Karpas-422 (cell line): ENCODE measurements around the gene ZNF160. TPM values are rescaled to one million over a fixed set of nuclear protein-coding genes. Genes with fewer than 3 reads are reported as not detected.
"Not testable (repeated sequence)": the region's sequence is repeated elsewhere in the genome, so short reads cannot be mapped to it uniquely, and the experiment has no call there.

Experiments used
- DNase-seq: peaks from one replicate; pipeline ENCODE4 v3.0.0-alpha.2; 2015
- H2AFZ ChIP-seq: fragments of 200-600 bp; sonication (generic); 2 replicates; pipeline ENCODE4 v1.6.1; 2014; ENCODE audit warnings: antibody characterized with exemption, low read length, mixed read lengths
- H3K27ac ChIP-seq: fragments of 200-600 bp; sonication (generic); 2 replicates; pipeline ENCODE4 v1.5.1; 2014; ENCODE audit warnings: mild to moderate bottlenecking, low read length, moderate library complexity
- H3K27me3 ChIP-seq: fragments of 200-600 bp; sonication (generic); 2 replicates; pipeline ENCODE4 v1.6.1; 2014; ENCODE audit warnings: low read length, mixed read lengths
- H3K36me3 ChIP-seq: fragments of 200-600 bp; sonication (generic); 2 replicates; pipeline ENCODE4 v1.6.1; 2014; ENCODE audit warnings: low read length, mixed read lengths; ENCODE audit not compliant: insufficient read depth
- H3K4me1 ChIP-seq: fragments of 200-600 bp; sonication (generic); 2 replicates; pipeline ENCODE4 v1.6.1; 2014; ENCODE audit warnings: mild to moderate bottlenecking, low read length, mixed read lengths
- H3K4me2 ChIP-seq: fragments of 200-600 bp; sonication (generic); 2 replicates; pipeline ENCODE4 v1.6.1; 2014; ENCODE audit warnings: low read length, low read depth, mild to moderate bottlenecking; ENCODE audit not compliant: poor library complexity, severe bottlenecking
- H3K4me3 ChIP-seq: fragments of 200-600 bp; sonication (generic); 2 replicates; pipeline ENCODE4 v1.5.1; 2014; ENCODE audit warnings: mild to moderate bottlenecking, antibody characterized with exemption, low read length, mixed read lengths
- H3K79me2 ChIP-seq: fragments of 200-600 bp; sonication (generic); 2 replicates; pipeline ENCODE4 v1.6.1; 2014; ENCODE audit warnings: mild to moderate bottlenecking, low read length, mixed read lengths
- H3K9ac ChIP-seq: fragments of 200-600 bp; sonication (generic); 2 replicates; pipeline ENCODE4 v1.6.0; 2014; ENCODE audit warnings: low read length
- H3K9me2 ChIP-seq: fragments of 200-600 bp; sonication (generic), shearing (Covaris generic); replicated peaks from 2 replicates; pipeline ENCODE4 v1.6.0; 2014; ENCODE audit warnings: mild to moderate bottlenecking, low read length, moderate library complexity; ENCODE audit not compliant: insufficient read depth
- H3K9me3 ChIP-seq: fragments of 300-700, 200-600 bp; sonication (generic); 2 replicates; pipeline ENCODE4 v1.6.1; 2014; ENCODE audit warnings: low read length, mixed read lengths
- H4K20me1 ChIP-seq: fragments of 200-600 bp; sonication (generic); 2 replicates; pipeline ENCODE4 v1.6.1; 2014; ENCODE audit warnings: mild to moderate bottlenecking, antibody characterized with exemption, low read length, low read depth; ENCODE audit not compliant: insufficient read depth
- total RNA-seq: library from RNA; depleted of rRNA; stranded (reverse); fragments of >200 nt; shearing (Covaris generic); gene quantifications from 2 replicates; pipeline ENCODE4 v1.2.3, GENCODE V29; 2014; ENCODE audit warnings: low replicate concordance

ZNF160 gene
- total RNA-seq, 1 experiment from 2014 or later = 122 TPM

DNA sequence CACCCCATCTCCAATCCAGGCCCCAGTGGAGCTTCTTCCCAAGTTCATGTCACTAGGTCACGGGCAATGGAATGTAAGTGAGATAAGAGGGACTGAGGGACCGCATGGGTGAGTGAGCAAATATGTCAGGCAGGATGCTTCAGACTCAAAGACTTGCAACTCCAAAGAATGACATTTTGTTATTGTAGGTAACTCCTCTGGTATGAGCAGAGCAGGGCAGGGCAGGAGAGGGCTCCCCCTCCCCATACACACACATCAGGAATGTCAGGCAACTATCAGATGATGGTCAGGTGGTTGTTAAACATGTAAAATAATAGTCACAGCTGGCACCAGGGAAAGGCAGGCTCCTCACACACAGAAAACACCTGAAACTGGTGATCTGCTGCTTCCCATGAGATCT, 48.1 kb downstream of the ZNF160 start:
- no peak overlapping the region for H3K27ac ChIP-seq
- H3K9me2 ChIP-seq = no peaks in the 10 kb centered on the region
- no peak for DNase-seq
- no peaks in the 10 kb centered on the region for H3K27me3 ChIP-seq
- H3K9me3 ChIP-seq = peaks cover 3% of the 10 kb centered on the region; the same call in 1 of the 2 replicates
- no peaks in the 10 kb centered on the region for H4K20me1 ChIP-seq
- H3K4me1 ChIP-seq = no peaks in the 10 kb centered on the region
- no peak overlapping the region for H3K4me3 ChIP-seq
- H3K79me2 ChIP-seq = no peaks in the 10 kb centered on the region
- H2AFZ ChIP-seq = no peak overlapping the region
- H3K4me2 ChIP-seq = no peak overlapping the region
- H3K36me3 ChIP-seq = no peaks in the 10 kb centered on the region
- H3K9ac ChIP-seq = no peak overlapping the region

DNA sequence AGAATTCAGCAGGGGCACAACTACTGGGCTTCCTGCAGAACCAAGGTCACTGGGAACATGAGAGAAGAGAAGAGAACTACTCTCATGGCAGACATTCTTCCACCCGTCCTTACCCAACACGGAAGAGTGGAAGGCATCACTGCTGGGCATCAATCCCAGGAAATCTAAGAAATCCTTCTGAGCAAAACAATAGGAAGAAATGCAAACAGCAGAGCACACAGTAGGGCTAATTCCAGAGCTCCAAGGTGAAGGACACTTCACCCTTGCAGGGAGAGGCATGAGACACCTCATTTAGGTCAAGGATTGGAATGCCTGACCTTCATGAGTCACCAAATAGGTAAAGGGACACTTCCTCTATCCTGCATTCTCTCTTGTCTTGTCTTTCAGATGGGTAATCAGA, 55.8 kb downstream of the ZNF160 start:
- Histone ChIP-seq H3K9ac (no peak overlapping the region), H3K4me2 (no peak overlapping the region), H3K9me3 (peaks cover 7% of the 10 kb centered on the region; the same call in 1 of the 2 replicates), H3K27ac (no peak overlapping the region), H3K79me2 (no peaks in the 10 kb centered on the region), H3K27me3 (no peaks in the 10 kb centered on the region), H3K4me1 (no peaks in the 10 kb centered on the region), H3K4me3 (no peak overlapping the region), H2AFZ (no peak overlapping the region), H3K36me3 (no peaks in the 10 kb centered on the region), H3K9me2 (no peaks in the 10 kb centered on the region), H4K20me1 (no peaks in the 10 kb centered on the region)
- DNase-seq = no peak

DNA sequence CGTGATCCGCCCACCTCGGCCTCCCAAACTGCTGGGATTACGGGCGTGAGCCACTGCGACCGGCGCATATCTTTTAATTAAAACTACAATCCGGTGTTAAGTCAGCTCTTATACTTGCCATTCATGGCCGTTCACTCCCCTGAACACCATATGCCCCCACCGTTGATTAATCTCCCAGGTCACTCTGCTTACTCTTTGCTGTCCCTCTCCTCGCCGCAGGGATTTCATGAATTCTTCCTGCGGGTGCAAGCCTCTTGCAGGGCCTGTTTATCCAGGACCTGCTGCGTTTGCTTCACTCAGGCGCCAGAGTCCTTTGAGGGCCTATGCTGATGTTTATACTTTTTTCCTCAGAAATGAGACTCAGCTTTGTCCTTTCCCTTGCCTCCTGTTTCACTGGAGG, 57.7 kb downstream of the ZNF160 start:
- H3K4me2 ChIP-seq = no peak overlapping the region
- peaks cover 7% of the 10 kb centered on the region; the same call in 1 of the 2 replicates for H3K9me3 ChIP-seq

DNA sequence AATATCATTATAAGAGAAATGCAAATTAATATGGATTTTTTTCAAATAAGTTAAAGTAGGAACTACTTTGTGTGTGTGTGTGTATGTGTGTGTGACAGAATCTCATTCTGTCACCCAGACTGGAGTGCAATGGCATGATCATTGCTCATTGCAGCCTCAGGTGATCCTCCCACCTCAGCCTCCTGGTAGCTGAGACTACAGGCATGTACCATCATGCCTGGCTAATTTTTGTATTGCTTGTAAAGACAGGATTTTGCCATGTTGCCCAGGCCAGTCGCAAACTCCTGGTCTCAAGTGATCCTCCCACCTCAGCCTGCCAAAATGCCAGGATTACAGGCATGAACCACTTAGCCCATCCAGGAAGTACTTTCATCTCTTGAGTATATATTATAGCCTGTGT, 61.9 kb downstream of the ZNF160 start:
- Histone ChIP-seq H3K4me1 (no peaks in the 10 kb centered on the region), H3K79me2 (no peaks in the 10 kb centered on the region)

More for the DNA sequence above, 57.7 kb downstream of the ZNF160 start:
- no peaks in the 10 kb centered on the region for H3K36me3 ChIP-seq
- H3K9me2 ChIP-seq = no peaks in the 10 kb centered on the region
- no peaks in the 10 kb centered on the region for H3K79me2 ChIP-seq
- H2AFZ ChIP-seq = no peak overlapping the region
- no peaks in the 10 kb centered on the region for H3K27me3 ChIP-seq
- H3K4me1 ChIP-seq = no peaks in the 10 kb centered on the region
- H4K20me1 ChIP-seq = no peaks in the 10 kb centered on the region
- H3K27ac ChIP-seq = no peak overlapping the region
- no peak overlapping the region for H3K9ac ChIP-seq
- no peak for DNase-seq
- H3K4me3 ChIP-seq = no peak overlapping the region

DNA sequence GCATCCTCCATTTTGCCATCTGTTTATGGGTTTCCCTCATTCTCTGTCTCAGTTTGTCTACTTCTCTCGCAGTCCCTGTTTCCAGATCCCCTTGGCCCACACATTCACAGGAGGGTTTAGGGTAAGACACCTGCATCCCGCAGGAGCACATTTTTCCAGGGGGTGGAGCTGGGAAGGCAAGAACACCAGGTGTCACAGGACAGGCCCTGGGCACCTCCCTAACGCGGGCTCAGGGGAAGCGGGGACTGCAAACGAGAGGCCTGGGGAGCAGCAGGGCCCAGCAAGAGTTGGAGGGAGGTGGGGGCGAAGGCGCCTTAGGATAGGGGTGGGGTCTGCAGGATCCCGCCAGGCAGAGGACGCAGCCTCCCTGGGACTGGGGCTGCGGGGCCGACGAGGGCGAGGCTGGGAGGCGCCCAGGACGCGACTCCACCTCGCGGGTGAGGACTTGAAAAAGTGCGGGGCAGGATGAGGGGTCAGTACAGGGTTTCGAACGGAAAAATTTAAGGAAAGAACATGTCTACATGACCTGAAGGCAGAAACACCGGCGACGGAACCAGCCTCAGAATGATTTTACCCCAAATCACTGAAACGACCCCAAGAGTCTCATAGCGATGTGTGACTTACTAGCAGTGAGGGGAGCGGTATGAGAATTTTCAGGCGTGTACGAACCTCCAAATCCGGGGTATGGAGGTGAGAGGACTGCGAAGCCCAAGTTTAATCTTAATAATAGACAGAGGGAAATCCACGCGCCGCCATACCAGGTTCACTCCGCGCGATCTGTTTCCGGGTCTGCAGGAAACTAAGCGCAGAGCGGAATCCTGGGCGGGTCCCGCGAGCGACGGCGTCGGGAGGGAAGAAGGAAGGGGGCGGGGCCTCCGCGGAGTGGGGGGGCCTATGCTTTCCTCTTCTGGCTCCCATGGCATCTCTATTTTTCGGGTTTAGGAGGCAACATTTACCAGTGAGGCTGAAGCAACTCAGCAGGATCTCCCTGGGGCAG, 65.8 kb downstream of the ZNF160 start:
- Histone ChIP-seq H3K27me3 (peaks cover 5% of the 10 kb centered on the region; the same call in 1 of the 2 replicates), H3K4me3 (no peak overlapping the region), H2AFZ (no peak overlapping the region), H3K9ac (no peak overlapping the region), H3K36me3 (no peaks in the 10 kb centered on the region), H4K20me1 (no peaks in the 10 kb centered on the region), H3K4me2 (no peak overlapping the region), H3K9me3 (no peaks in the 10 kb centered on the region), H3K79me2 (no peaks in the 10 kb centered on the region), H3K27ac (no peak overlapping the region), H3K4me1 (no peaks in the 10 kb centered on the region), H3K9me2 (no peaks in the 10 kb centered on the region)
- DNase-seq = no peak

More for the DNA sequence above, 61.9 kb downstream of the ZNF160 start:
- no peaks in the 10 kb centered on the region for H3K36me3 ChIP-seq
- H3K4me3 ChIP-seq = no peak overlapping the region
- H3K9me2 ChIP-seq = no peaks in the 10 kb centered on the region
- no peak overlapping the region for H3K4me2 ChIP-seq
- no peak overlapping the region for H3K9ac ChIP-seq
- no peak overlapping the region for H3K27ac ChIP-seq
- no peak for DNase-seq
- no peaks in the 10 kb centered on the region for H3K9me3 ChIP-seq
- H3K27me3 ChIP-seq = no peaks in the 10 kb centered on the region
- H2AFZ ChIP-seq = no peak overlapping the region
- no peaks in the 10 kb centered on the region for H4K20me1 ChIP-seq

DNA sequence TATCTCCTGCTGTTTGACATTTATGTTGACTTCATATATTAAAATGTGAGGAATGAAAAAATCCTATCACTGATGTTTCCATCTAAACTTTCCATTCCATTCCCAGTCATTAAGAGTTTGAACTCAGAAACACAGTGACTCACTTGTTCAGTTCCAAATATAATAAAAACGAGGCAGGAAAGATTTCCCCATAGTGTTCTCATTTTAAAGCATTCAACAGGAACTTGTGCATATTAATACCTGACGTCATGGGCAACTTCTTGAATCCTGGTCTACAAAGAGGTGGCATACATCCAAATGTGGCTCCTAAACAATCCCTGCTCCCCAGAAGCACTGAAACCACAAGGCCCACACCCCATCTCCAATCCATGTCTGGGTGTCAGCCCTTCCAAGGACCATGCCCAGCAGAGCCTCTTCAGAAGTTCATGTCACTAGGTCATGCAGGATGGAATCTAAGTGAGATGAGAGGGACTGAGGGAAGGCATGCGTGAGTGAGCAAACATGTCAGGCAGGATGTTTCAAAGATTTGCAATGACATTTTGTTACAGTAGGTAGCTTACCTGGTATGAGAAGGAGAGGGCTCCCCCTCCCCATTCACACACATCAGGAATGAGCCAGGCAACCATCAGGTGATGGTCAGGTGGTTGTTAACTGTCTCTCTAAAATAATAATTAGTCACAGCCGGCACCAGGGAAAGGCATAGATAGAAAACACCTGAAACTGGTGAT, 68.1 kb downstream of the ZNF160 start:
- Histone ChIP-seq H3K4me3 (no peak overlapping the region), H3K36me3 (no peaks in the 10 kb centered on the region), H3K9me3 (no peaks in the 10 kb centered on the region)

DNA sequence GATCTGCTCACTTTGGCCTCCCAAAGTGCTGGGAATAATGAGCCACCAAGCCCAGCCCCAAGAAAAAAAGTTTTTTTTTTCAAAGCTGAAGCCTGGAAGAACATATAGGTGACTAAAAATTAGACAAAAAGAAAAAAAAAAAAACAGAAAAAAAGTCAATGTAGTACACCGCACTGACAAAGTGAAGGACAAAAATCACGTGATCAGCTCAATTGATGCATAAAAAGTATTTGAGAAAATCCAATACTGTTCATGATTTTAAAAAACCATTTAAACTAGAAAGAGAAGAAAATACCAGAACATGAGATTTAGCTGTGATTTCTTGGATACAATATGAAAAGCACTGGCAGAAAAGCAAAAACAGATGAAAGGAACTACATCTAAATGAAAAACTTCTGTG, 69.2 kb downstream of the ZNF160 start:
- Histone ChIP-seq H4K20me1 (no peaks in the 10 kb centered on the region), H3K9me2 (no peaks in the 10 kb centered on the region), H3K27me3 (peaks cover 5% of the 10 kb centered on the region; the same call in 1 of the 2 replicates), H3K79me2 (no peaks in the 10 kb centered on the region), H3K27ac (no peak overlapping the region), H3K36me3 (no peaks in the 10 kb centered on the region), H2AFZ (no peak overlapping the region), H3K4me1 (no peaks in the 10 kb centered on the region), H3K9me3 (no peaks in the 10 kb centered on the region), H3K4me3 (no peak overlapping the region), H3K9ac (no peak overlapping the region), H3K4me2 (no peak overlapping the region)
- DNase-seq = no peak

More for the DNA sequence above, 68.1 kb downstream of the ZNF160 start:
- H3K27ac ChIP-seq = no peak overlapping the region
- no peak overlapping the region for H3K4me2 ChIP-seq
- no peaks in the 10 kb centered on the region for H3K4me1 ChIP-seq
- H3K27me3 ChIP-seq = peaks cover 5% of the 10 kb centered on the region; the same call in 1 of the 2 replicates
- no peak overlapping the region for H3K9ac ChIP-seq
- no peak for DNase-seq
- no peak overlapping the region for H2AFZ ChIP-seq
- H3K79me2 ChIP-seq = no peaks in the 10 kb centered on the region
- H4K20me1 ChIP-seq = no peaks in the 10 kb centered on the region
- no peaks in the 10 kb centered on the region for H3K9me2 ChIP-seq

DNA sequence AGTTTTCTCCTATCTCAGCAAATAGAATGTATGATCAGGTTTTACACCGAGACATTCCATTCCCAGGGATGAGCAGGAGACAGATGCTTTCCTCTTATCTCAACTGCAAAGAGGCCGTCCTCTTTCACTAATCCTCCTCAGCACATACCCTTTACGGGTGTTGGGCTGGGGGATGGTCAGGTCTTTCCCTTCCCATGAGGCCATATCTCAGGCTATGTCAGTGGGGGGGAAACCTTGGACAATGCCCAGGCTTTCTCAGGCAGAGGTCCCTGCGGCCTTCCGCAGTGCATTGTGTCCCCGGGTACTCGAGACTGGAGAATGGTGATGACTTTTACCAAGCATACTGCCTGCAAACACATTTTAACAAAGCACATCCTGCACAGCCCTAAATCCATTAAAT, 74.9 kb downstream of the ZNF160 start:
- not testable (repeated sequence) for H3K4me1 ChIP-seq, DNase-seq, H3K27me3 ChIP-seq, H3K9ac ChIP-seq, H3K9me3 ChIP-seq, H3K4me2 ChIP-seq, H3K27ac ChIP-seq, H4K20me1 ChIP-seq, H3K36me3 ChIP-seq, H3K4me3 ChIP-seq, H3K79me2 ChIP-seq, H2AFZ ChIP-seq, H3K9me2 ChIP-seq
